Measurements from ENCODE around the gene UBE2M. TPM values are rescaled to one million over a fixed set of nuclear protein-coding genes. Genes with fewer than 3 reads are reported as not detected.

The UBE2M gene
- total RNA-seq, 4 donors from 2014 or later, result 16.3 to 31.8 (median 20.6) TPM

DNA sequence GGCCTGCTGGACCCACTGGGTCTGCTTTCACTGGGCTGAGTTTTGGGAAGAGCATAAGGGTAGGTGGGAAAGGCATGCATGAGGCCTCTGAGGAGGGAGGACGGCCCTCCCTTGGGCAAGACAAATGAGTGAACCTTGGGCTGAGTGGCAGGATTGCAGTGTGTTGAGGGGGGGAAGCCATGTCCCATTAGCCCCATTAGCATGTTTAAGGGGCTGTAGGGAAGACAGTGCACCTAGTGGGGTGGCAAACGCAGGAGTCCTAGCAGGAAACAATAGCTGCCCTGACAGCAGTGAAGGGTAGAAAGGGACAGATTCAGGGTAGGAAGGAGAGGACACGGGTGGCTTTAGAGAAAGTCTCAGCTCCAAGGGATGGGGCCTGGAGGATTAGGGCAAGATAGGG is 35.7 kb downstream of the UBE2M start:
- TF ChIP-seq, protein P1, sequence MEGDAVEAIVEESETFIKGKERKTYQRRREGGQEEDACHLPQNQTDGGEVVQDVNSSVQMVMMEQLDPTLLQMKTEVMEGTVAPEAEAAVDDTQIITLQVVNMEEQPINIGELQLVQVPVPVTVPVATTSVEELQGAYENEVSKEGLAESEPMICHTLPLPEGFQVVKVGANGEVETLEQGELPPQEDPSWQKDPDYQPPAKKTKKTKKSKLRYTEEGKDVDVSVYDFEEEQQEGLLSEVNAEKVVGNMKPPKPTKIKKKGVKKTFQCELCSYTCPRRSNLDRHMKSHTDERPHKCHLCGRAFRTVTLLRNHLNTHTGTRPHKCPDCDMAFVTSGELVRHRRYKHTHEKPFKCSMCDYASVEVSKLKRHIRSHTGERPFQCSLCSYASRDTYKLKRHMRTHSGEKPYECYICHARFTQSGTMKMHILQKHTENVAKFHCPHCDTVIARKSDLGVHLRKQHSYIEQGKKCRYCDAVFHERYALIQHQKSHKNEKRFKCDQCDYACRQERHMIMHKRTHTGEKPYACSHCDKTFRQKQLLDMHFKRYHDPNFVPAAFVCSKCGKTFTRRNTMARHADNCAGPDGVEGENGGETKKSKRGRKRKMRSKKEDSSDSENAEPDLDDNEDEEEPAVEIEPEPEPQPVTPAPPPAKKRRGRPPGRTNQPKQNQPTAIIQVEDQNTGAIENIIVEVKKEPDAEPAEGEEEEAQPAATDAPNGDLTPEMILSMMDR (IDR thresholded peaks at IDR 0.05; ENCODE audit: low read depth), result no peak

GRCh38 chr19:58521651-58522050 is 36.8 kb downstream of the UBE2M start:
- TF ChIP-seq, protein P1 (IDR thresholded peaks at IDR 0.05; ENCODE audit: low read depth), result no peak

DNA sequence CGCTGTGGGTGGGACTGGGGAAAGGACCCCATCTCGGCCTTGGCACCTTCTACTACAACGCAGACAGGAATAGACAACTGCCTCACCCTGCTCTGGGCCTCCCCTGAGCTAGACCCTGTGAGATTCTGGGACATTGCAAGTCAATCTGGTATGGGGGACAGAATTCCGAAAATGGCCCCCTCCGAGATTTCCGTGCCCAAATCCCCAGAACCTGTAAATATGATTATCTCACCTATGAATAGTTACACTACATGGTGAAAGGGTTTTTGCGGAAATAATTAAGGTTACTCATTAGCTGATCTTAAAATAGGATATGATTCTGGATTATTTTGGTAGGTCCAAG is 38.2 kb downstream of the UBE2M start:
- TF ChIP-seq, protein P1 (IDR thresholded peaks at IDR 0.05; ENCODE audit: low read depth), result no peak

DNA sequence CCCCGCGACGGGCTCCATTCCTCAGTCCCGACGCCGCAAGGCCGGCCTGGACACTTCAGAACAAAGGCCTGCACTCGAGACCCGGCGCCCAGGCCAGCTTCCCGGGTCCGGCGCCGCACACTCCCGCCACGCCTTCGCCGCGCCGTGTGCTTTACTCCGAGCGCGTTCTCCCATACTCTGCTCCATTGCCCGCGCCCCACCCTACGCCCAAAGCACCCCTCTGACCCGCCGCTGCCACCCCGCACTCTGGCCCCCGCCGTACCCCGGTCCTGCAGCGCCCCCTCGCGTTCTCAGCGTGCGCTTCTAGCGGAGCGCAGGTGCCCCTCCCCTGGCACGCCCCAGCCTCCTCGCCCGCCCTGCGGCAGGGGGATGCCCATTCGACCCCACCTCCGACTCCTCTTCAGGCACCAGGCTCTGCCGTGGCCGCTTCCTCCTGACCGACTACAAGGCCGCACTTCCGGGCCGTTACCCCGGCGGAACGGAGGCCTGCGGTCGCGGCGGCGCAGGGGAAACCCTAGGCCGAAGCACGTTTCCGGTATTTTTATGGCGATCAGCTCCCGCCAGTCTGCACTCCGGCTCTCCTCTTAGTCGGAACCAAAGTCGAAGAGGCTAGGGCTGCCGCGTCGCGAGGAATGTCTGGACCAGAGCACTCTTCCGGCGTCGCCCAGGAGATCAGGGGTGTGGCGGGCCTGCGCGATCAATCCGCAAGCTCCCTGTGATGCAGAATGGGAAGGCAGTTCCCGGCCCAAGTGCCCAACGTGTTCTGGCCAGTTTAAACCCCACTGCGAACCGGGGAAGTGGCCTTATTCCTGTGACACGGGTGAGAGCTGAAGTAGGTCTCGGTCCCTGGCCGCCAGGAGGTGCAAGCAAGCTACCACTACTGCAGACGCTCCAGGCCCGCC is 38.8 kb downstream of the UBE2M start, which contains the start of gene ZBTB45:
Gene ZBTB45, minus strand, starts transcription at position 456 of the 902 bp plus-strand sequence. CDS start 2,137 bp downstream, outside the sequence.
- TF ChIP-seq, protein P1 (IDR thresholded peaks at IDR 0.05; ENCODE audit: low read depth), result no peak

- TF ChIP-seq, protein P1 (IDR thresholded peaks at IDR 0.05; ENCODE audit: low read depth), result no peak
Measured at GRCh38 chr19:58519087-58519354, 39.4 kb downstream of the UBE2M start.

GRCh38 chr19:58518256-58519086 is 39.9 kb downstream of the UBE2M start:
- TF ChIP-seq, protein P1 (IDR thresholded peaks at IDR 0.05; ENCODE audit: low read depth), result no peak
